Chondrocyte (in vitro differentiated cells): ENCODE results near the gene CTNNBIP1. TPM values are rescaled to one million over a fixed set of nuclear protein-coding genes. Genes with fewer than 3 reads are reported as not detected.

ENCODE experiments used
- DNase-seq: peaks from one replicate; pipeline ENCODE4 v3.0.0; 2021; ENCODE audit warnings: mixed read lengths, low spot score
- H3K27ac Mint-ChIP-seq: one replicate; pipeline ENCODE4 v1.8.0; 2021; ENCODE audit warnings: mild to moderate bottlenecking, moderate library complexity, mixed read lengths; ENCODE audit not compliant: unreplicated experiment
- H3K27me3 Mint-ChIP-seq: 2 replicates; pipeline ENCODE4 v1.8.0; 2021; ENCODE audit warnings: low read depth, mixed read lengths
- H3K36me3 Mint-ChIP-seq: 2 replicates; pipeline ENCODE4 v1.8.0; 2021; ENCODE audit warnings: low read depth, mixed read lengths
- H3K4me1 Mint-ChIP-seq: 2 replicates; pipeline ENCODE4 v1.8.0; 2021; ENCODE audit warnings: low read depth, mild to moderate bottlenecking, mixed read lengths
- H3K4me3 Mint-ChIP-seq: one replicate; pipeline ENCODE4 v1.8.0; 2021; ENCODE audit warnings: mild to moderate bottlenecking, moderate library complexity, mixed read lengths; ENCODE audit not compliant: unreplicated experiment
- H3K9me3 Mint-ChIP-seq: 2 replicates; pipeline ENCODE4 v1.8.0; 2021; ENCODE audit warnings: low read depth, mixed read lengths
- total RNA-seq: library from RNA; stranded (reverse); gene quantifications from 3 replicates; pipeline ENCODE4 v1.2.1, GENCODE V29; 2021
- TF ChIP-seq, protein P1 (sequence below): fragments of 200-600 bp; sonication (generic); IDR thresholded peaks from 2 replicates; pipeline ENCODE4 v1.5.0; 2021; ENCODE audit warnings: antibody characterized with exemption, mild to moderate bottlenecking, moderate library complexity

Gene CTNNBIP1
- total RNA-seq, 1 donor from 2014 or later, result 26.2 TPM

DNA sequence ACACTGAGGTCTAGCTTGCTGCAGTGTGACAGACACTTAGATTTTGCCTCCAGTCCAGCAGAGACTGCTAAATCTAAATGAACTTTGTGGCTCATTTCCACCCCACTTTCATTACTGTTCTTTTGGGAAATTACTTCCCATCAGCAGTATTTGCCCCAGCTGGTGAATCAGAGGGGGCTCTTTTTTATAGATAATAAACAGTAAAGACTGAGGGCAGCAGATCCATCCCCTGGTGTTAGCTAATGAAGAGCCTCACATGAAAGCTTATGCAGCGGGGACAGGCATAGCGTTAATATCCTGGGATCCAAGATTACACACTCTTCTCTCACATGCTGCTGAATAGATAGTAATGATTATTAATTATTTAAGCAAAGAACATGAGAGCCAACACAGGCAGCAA is 6.4 kb upstream of the CTNNBIP1 start:
- TF ChIP-seq, protein P1, sequence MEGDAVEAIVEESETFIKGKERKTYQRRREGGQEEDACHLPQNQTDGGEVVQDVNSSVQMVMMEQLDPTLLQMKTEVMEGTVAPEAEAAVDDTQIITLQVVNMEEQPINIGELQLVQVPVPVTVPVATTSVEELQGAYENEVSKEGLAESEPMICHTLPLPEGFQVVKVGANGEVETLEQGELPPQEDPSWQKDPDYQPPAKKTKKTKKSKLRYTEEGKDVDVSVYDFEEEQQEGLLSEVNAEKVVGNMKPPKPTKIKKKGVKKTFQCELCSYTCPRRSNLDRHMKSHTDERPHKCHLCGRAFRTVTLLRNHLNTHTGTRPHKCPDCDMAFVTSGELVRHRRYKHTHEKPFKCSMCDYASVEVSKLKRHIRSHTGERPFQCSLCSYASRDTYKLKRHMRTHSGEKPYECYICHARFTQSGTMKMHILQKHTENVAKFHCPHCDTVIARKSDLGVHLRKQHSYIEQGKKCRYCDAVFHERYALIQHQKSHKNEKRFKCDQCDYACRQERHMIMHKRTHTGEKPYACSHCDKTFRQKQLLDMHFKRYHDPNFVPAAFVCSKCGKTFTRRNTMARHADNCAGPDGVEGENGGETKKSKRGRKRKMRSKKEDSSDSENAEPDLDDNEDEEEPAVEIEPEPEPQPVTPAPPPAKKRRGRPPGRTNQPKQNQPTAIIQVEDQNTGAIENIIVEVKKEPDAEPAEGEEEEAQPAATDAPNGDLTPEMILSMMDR, result no peak
- Mint-ChIP-seq H3K36me3 (no peaks in the 10 kb centered on the region), H3K4me1 (peaks cover 4% of the 10 kb centered on the region), H3K27ac (no peak overlapping the region), H3K9me3 (peaks cover 2% of the 10 kb centered on the region), H3K27me3 (no peaks in the 10 kb centered on the region), H3K4me3 (no peak overlapping the region)
- no peak for DNase-seq

DNA sequence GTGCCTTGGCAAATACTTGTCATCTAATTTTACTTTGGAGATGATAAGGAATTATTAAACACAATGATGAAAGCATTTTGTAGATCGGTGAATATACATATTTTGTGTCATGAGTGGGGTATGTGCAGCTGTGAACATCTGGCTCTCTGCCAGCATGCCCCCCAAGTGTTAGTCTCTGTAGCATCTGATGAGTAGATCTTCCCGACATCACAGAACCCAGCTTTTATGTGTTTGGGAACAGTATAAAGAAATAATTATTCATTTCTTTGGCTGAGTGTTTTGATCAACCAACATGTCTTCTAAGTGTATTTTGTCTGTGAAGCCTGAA is 4.5 kb upstream of the CTNNBIP1 start:
- no peak overlapping the region for H3K4me3 Mint-ChIP-seq
- TF ChIP-seq, protein P1, result no peak

DNA sequence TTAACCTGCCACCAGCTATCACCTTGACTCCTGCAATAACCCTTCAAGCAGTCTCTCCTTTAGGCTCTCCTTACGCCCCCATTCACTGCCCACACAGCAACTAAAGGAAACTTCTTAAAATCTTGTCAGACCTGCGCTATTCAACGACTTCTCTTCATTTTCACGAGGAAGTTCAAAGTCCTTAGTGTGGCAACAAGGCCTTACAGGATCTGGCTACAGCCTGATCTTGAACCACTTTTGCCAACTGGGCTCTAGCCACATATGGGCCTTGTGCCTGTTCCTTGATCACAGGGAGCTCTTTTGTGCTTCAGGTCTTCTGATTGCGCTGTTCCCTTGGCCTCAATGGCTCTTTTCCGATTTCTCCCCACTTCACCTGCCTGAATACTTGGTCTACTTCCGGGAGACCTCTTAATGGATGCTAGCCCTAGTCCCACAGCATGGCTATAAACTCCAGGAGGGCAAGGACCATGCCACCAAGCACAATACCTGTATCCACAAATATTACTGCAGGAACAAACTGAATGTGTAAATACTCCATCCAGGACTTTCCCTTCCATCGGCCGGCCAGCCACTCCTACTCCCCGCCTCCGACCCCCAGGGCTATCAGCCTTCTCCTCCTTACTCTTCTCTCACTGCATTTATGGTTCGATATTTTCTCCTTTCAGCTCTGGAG is 2.3 kb upstream of the CTNNBIP1 start:
- Mint-ChIP-seq H3K4me1 (peaks cover 24% of the 10 kb centered on the region), H3K4me3 (no peak overlapping the region), H3K36me3 (no peaks in the 10 kb centered on the region), H3K27ac (peak overlapping the region; percentile 52), H3K9me3 (no peaks in the 10 kb centered on the region), H3K27me3 (no peaks in the 10 kb centered on the region)
- no peak for DNase-seq
- TF ChIP-seq, protein P1, result no peak

More for the DNA sequence above, 4.5 kb upstream of the CTNNBIP1 start:
- Mint-ChIP-seq H3K36me3 (no peaks in the 10 kb centered on the region), H3K9me3 (peaks cover 2% of the 10 kb centered on the region), H3K27me3 (no peaks in the 10 kb centered on the region), H3K4me1 (peaks cover 12% of the 10 kb centered on the region), H3K27ac (no peak overlapping the region)
- DNase-seq, result no peak

DNA sequence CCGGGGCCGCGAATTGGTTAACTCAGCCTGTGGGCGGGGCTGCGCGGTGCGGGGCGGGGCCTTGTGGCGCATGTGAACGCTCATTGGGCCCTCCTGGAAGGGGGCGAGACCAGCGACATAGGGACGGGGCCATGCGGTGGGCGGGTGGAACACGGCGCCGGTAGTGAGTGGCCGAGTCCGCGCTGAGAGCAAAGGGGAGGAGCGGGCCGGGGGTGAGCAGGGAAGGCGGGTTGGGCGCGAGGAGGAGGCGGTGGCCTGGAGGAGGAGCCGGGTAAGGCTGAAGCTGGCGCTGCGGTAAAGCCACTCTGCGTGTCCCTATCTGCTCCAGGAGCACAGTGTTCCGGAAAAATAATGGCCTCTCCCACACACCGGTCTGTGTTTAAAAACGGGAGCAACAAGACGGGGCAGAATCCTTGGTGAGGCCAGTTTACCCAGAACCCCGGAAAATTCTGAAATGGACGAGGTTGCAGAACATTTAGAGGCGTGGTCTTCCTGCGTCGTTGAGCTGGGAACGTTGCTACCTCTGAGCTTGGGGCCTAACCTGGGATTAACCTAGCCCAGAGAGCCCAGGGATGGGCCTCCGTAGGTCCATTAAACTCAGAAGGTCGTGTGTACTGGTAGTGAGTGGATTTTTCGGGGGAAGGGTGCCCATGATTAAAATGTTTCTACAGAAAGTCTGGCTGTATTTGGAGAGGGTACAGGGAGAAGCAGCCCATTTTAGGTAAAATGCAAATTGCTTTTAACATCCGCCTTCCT is 532 bp upstream of the CTNNBIP1 start:
- H3K36me3 Mint-ChIP-seq, result no peaks in the 10 kb centered on the region
- no peaks in the 10 kb centered on the region for H3K27me3 Mint-ChIP-seq
- H3K9me3 Mint-ChIP-seq, result no peaks in the 10 kb centered on the region
- peak overlapping the region; percentile 99 for H3K27ac Mint-ChIP-seq
- DNase-seq, result peak; percentile 100
- H3K4me3 Mint-ChIP-seq, result peak overlapping the region; percentile 95
- TF ChIP-seq, protein P1, result no peak
- H3K4me1 Mint-ChIP-seq, result peaks cover 25% of the 10 kb centered on the region

DNA sequence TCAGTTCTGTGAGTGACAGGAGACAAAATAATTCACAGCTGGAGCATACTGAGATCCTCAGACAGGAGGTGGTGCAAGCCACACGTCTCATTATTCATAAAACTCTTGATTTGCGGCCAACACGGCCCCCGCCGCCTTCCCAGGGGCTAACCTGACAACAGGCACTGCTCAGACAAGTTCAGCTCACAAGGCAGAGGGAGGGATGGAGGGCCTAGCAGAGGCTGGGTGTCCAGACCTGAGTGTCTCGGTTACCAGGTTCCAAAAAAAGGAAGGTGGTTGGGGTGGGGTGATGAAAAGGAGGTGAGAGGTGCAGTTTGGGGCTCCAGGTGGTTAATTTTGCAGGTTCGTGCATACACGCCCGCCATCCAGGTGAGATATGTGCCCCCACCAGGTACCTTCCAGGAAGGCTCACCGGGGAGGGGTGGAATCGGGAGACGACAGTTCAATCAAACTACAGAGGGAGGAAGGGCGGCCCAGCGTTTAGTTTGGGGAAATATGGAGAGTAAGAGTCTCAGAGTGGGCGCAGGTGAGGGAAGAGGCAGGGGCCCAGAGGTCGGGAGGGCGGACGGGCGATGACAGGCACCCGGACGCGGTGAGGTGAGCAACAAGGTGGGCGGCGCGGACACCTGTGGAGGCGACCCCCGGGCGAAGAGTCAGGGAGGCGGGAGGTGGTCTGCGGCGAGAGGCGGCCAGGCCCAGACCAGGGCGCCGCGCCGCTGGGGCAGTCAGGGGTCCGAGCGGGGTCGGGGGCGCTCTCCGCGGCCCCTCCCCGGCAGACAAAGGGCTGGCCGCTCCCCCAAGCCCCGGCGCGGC is 629 bp downstream of the CTNNBIP1 start:
- H3K27ac Mint-ChIP-seq, result peak overlapping the region; percentile 55
- H3K27me3 Mint-ChIP-seq, result no peaks in the 10 kb centered on the region
- H3K36me3 Mint-ChIP-seq, result no peaks in the 10 kb centered on the region
- TF ChIP-seq, protein P1, result peak; percentile 25
- no peaks in the 10 kb centered on the region for H3K9me3 Mint-ChIP-seq
- H3K4me3 Mint-ChIP-seq, result peak overlapping the region; percentile 80
- no peak for DNase-seq
- peaks cover 36% of the 10 kb centered on the region for H3K4me1 Mint-ChIP-seq
